DMS53 treated with DMSO at 0.1 percent for 48 hours (cell line): Measurements from ENCODE around the gene FTO.

Experiments
- DNase-seq: peaks from one replicate; lab custom pipeline; 2025; ENCODE audit not compliant: unreplicated experiment; lab: John Stamatoyannopoulos, UW

Gene FTO

GRCh38 chr16:53955221-53955875, 251.4 kb downstream of the FTO start:
- DNase-seq: no peak

- no peak for DNase-seq
These were observed 254.5 kb downstream of the FTO start for GRCh38 chr16:53958341-53958880.

- no peak for DNase-seq
These were observed 256.3 kb downstream of the FTO start for GRCh38 chr16:53960050-53960812.

GRCh38 chr16:53960954-53961616, 257.1 kb downstream of the FTO start:
- no peak for DNase-seq

- no peak for DNase-seq
These were observed 258.1 kb downstream of the FTO start for GRCh38 chr16:53962041-53962440.

- DNase-seq: no peak
These were observed 260.3 kb downstream of the FTO start for GRCh38 chr16:53964145-53964790.

GRCh38 chr16:53966821-53967571, 263.0 kb downstream of the FTO start:
- no peak for DNase-seq

- DNase-seq: no peak
These were observed 263.6 kb downstream of the FTO start for GRCh38 chr16:53967572-53967971.

GRCh38 chr16:53968454-53968853, 264.5 kb downstream of the FTO start:
- no peak for DNase-seq

GRCh38 chr16:53968896-53969295, 264.9 kb downstream of the FTO start:
- DNase-seq: no peak

- no peak for DNase-seq
These were observed 267.7 kb downstream of the FTO start for GRCh38 chr16:53971616-53972015.

- DNase-seq: no peak
These were observed 269.1 kb downstream of the FTO start for GRCh38 chr16:53973021-53973420.

- DNase-seq: no peak
These were observed 270.6 kb downstream of the FTO start for GRCh38 chr16:53974484-53975080.

GRCh38 chr16:53980675-53981074, 276.7 kb downstream of the FTO start:
- DNase-seq: no peak

- no peak for DNase-seq
These were observed 278.7 kb downstream of the FTO start for GRCh38 chr16:53982631-53983042.

GRCh38 chr16:53984936-53985335, 281.0 kb downstream of the FTO start:
- DNase-seq: no peak

GRCh38 chr16:53985861-53986260, 281.9 kb downstream of the FTO start:
- no peak for DNase-seq

GRCh38 chr16:53986793-53987192, 282.8 kb downstream of the FTO start:
- DNase-seq: no peak

- DNase-seq: no peak
These were observed 284.2 kb downstream of the FTO start for GRCh38 chr16:53988136-53988535.

GRCh38 chr16:53989597-53989996, 285.6 kb downstream of the FTO start:
- no peak for DNase-seq
